ENCODE measurements around the gene DFFA. TPM values are rescaled to one million over a fixed set of nuclear protein-coding genes. Genes with fewer than 3 reads are reported as not detected.

DFFA gene
- total RNA-seq, 2 donors from 2014 or later, result 14.8 to 16.4 TPM

GRCh38 chr1:10450156-10450814, 22.0 kb downstream of the DFFA start:
- Histone ChIP-seq H3K4me1 (ENCODE audit: control insufficient read depth in 1 of 2, low read depth in 2 of 2) (peaks cover 0 to 18% of the 10 kb centered on the region in 2 donors), H3K27me3 (replicated peaks; ENCODE audit: insufficient read depth) (no peaks in the 10 kb centered on the region), H3K9me3 (no peaks in the 10 kb centered on the region), H3K36me3 (no peaks in the 10 kb centered on the region), H3K4me3 (no peak overlapping the region), H3K27ac (no peak overlapping the region)
- DNase-seq (ENCODE audit: low spot score) (no peak), ATAC-seq (ENCODE audit: insufficient number of reproducible peaks, low FRiP score, low read depth) (no peak)
- TF ChIP-seq CTCF (IDR thresholded peaks at IDR 0.05), result no peak

- ATAC-seq (ENCODE audit: insufficient number of reproducible peaks, low FRiP score, low read depth), result no peak
- TF ChIP-seq CTCF (IDR thresholded peaks at IDR 0.05), result no peak
Observed at GRCh38 chr1:10449751-10450150, 22.6 kb downstream of the DFFA start, which contains the start of gene CORT. CORT (plus strand) TSS chr1:10450031; CDS start chr1:10450224, 193 bp downstream.

GRCh38 chr1:10446790-10447422, 25.4 kb downstream of the DFFA start:
- DNase-seq (ENCODE audit: low spot score), result no peak
- Histone ChIP-seq H3K27ac (no peak overlapping the region), H3K27me3 (replicated peaks; ENCODE audit: insufficient read depth) (no peaks in the 10 kb centered on the region), H3K4me1 (ENCODE audit: control insufficient read depth in 1 of 2, low read depth in 2 of 2) (peaks cover 0 to 18% of the 10 kb centered on the region in 2 donors), H3K9me3 (no peaks in the 10 kb centered on the region), H3K36me3 (no peaks in the 10 kb centered on the region), H3K4me3 (no peak overlapping the region)
- TF ChIP-seq CTCF (IDR thresholded peaks at IDR 0.05), result no peak
- no peak for ATAC-seq (ENCODE audit: insufficient number of reproducible peaks, low FRiP score, low read depth)

More at GRCh38 chr1:10449751-10450150, 22.6 kb downstream of the DFFA start, which contains the start of gene CORT:
- Histone ChIP-seq H3K4me3 (no peak within 1 kb of the TSS), H3K27me3 (replicated peaks; ENCODE audit: insufficient read depth) (no peaks in the 10 kb centered on the region), H3K36me3 (no peaks in the 10 kb centered on the region), H3K9me3 (no peaks in the 10 kb centered on the region), H3K27ac (no peak within 1 kb of the TSS), H3K4me1 (ENCODE audit: control insufficient read depth in 1 of 2, low read depth in 2 of 2) (peaks cover 0 to 18% of the 10 kb centered on the region in 2 donors)
- DNase-seq (ENCODE audit: low spot score), result no peak

GRCh38 chr1:10444795-10445397, 27.4 kb downstream of the DFFA start:
- TF ChIP-seq CTCF (IDR thresholded peaks at IDR 0.05), result no peak
- Histone ChIP-seq H3K27ac (no peak overlapping the region), H3K4me3 (no peak overlapping the region), H3K9me3 (no peaks in the 10 kb centered on the region), H3K27me3 (replicated peaks; ENCODE audit: insufficient read depth) (no peaks in the 10 kb centered on the region), H3K36me3 (no peaks in the 10 kb centered on the region), H3K4me1 (ENCODE audit: control insufficient read depth in 1 of 2, low read depth in 2 of 2) (no peaks in the 10 kb centered on the region)
- DNase-seq (ENCODE audit: low spot score) (no peak), ATAC-seq (ENCODE audit: insufficient number of reproducible peaks, low FRiP score, low read depth) (no peak)

GRCh38 chr1:10444248-10444647, 28.1 kb downstream of the DFFA start:
- Histone ChIP-seq H3K27ac (no peak overlapping the region), H3K27me3 (replicated peaks; ENCODE audit: insufficient read depth) (no peaks in the 10 kb centered on the region), H3K4me3 (no peak overlapping the region), H3K36me3 (no peaks in the 10 kb centered on the region), H3K9me3 (no peaks in the 10 kb centered on the region), H3K4me1 (ENCODE audit: control insufficient read depth in 1 of 2, low read depth in 2 of 2) (no peaks in the 10 kb centered on the region)
- ATAC-seq (ENCODE audit: insufficient number of reproducible peaks, low FRiP score, low read depth) (no peak), DNase-seq (ENCODE audit: low spot score) (no peak)
- no peak for TF ChIP-seq CTCF (IDR thresholded peaks at IDR 0.05)

Data from thoracic aorta (tissue), 2 donors.